GM19455 (cell line): ENCODE data around the gene GARNL3.
A peak's percentile ranks its signal among the peaks of the same experiment; 100 is the strongest.

ENCODE experiments used
- ATAC-seq: cut with Tn5 transposase; IDR thresholded peaks from one replicate; pipeline ENCODE4 v1.9.1; 2021; ENCODE audit not compliant: unreplicated experiment

GARNL3 gene

GRCh38 chr9:127423476-127423933, 158.9 kb downstream of the GARNL3 start:
- no peak for ATAC-seq

DNA sequence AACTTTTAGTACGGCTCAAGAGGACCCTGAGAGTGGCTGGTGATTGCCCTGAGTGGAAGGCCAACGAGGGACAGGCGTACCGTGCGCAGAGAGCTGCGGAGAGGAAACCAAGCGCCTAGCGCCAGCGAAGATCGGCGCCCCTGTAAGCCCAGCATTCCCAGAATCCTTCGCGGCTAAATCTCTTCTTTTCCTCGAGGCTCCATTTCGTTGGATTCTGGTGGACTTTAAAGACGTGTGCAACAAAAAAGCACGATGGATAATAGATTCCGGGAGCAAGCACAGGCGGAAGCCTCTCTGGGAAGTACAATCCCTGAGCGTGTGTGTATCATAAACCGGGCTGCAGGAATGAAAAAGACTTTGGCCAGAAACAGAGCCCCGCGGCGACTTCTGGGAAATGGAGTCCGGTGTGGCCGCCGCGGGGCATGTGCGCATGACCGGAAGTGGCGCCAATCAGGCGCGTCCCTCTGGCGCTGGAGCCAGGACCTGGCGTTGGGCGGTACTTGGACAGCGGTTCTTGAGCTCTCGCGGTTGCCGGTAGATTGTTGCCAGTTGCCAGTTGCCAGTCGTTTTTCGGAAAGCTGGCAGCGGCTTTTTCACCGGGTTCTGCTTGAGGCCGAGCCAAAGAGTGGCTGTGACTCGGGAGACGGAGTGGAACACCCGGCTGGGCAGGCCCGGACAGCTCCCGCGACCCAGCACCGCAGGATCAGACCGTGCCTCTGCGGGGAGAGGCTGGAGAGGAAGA, 159.5 kb downstream of the GARNL3 start, which contains the start of gene ZNF79:
TSS of gene ZNF79 (plus strand) at position 449 of the 742 bp plus-strand sequence. CDS start 406 bp downstream, outside the sequence.
- peak; percentile 87 for ATAC-seq

DNA sequence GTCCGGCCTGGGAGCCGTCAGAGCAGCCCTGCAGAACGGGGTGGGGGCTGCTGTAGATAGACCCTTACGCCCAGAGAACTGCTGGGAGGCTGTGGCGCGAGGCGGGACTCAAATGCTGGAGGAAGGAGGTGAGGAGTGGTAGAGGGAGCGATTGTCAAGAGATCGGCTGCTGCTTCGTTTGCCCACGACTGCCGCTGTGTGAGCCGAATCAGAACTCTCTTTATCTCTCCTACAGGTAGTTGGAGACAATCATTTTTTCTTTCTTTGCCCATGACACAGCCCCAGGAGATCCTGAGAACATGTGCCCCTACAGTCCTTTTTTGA, 160.1 kb downstream of the GARNL3 start:
- peak; percentile 19 for ATAC-seq

- no peak for ATAC-seq
Observed at GRCh38 chr9:127426756-127427155, 162.2 kb downstream of the GARNL3 start.

- no peak for ATAC-seq
Observed at GRCh38 chr9:127428348-127428747, 163.8 kb downstream of the GARNL3 start.

GRCh38 chr9:127430415-127430814, 165.8 kb downstream of the GARNL3 start:
- no peak for ATAC-seq

DNA sequence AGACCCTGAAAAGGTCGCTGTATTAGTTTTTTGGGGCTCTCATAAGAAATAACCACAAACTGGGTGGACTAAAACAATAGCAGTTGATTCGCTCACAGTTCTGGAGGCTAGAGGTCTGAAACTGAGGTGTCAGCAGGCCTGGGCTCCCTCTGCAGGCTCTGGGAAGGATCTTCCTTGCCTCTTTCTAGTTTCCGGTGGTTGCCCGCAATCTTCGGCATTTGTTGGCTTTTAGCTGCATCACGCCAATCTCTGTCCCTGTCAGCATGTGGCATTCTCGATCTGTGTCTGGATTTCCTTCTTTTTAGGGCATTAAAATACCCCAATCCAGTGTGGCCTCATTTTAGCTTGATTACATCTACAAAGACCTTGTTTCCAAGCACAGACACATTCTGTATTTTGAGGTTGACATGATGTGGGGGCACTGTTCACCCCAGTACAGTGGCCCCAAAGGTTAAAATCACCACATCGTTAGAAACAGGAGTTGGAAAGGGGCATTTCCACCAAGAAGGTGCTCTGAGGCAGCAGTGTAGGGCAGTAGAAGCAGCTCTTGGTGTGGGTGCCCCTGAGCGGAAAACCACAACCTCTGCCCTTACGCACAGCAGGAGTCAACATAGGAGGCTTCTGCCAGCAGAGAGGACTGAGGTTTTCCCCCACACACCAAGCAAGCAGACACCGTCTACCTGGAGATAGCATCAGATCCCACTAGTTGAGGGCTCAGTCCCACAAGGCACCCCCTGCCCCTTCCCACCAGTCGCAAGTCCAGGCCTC, 173.1 kb downstream of the GARNL3 start:
- ATAC-seq, result no peak

GRCh38 chr9:127438394-127438793, 173.8 kb downstream of the GARNL3 start:
- ATAC-seq, result no peak
